Loucy (cell line): ENCODE measurements around the gene MYO1D.

ENCODE experiments used
- H2AFZ ChIP-seq: fragments of 200-600 bp; sonication (generic); 2 replicates; pipeline ENCODE4 v1.6.0; 2016; ENCODE audit warnings: antibody characterized with exemption, mild to moderate bottlenecking, low read length, moderate library complexity
- H3F3A ChIP-seq: fragments of 200-600 bp; 2 replicates; pipeline ENCODE4 v1.6.0; 2016; ENCODE audit warnings: antibody characterized with exemption, low read depth, mild to moderate bottlenecking
- H3K27me3 ChIP-seq: fragments of 200-600 bp; sonication (generic); 2 replicates; pipeline ENCODE4 v1.6.1; 2014; ENCODE audit warnings: low read length, mild to moderate bottlenecking; ENCODE audit not compliant: insufficient read depth, poor library complexity, severe bottlenecking
- H3K36me3 ChIP-seq: fragments of 200-600 bp; sonication (generic); 2 replicates; pipeline ENCODE4 v1.6.1; 2016; ENCODE audit warnings: low read length; ENCODE audit not compliant: insufficient read depth
- H3K4me1 ChIP-seq: fragments of 200-600 bp; sonication (generic); 2 replicates; pipeline ENCODE4 v1.5.1; 2014; ENCODE audit warnings: low read length, mild to moderate bottlenecking; ENCODE audit not compliant: insufficient read depth, poor library complexity, severe bottlenecking
- H3K4me2 ChIP-seq: fragments of 200-600 bp; sonication (generic); 2 replicates; pipeline ENCODE4 v1.6.0; 2014; ENCODE audit warnings: antibody characterized with exemption, low read length, low read depth, mild to moderate bottlenecking; ENCODE audit not compliant: poor library complexity, severe bottlenecking
- H3K4me3 ChIP-seq: fragments of 200-600 bp; sonication (generic); 2 replicates; pipeline ENCODE4 v1.5.1; 2014; ENCODE audit warnings: low read length, mild to moderate bottlenecking, mixed read lengths; ENCODE audit not compliant: poor library complexity, severe bottlenecking
- H3K79me2 ChIP-seq: fragments of 200-600 bp; sonication (generic); 2 replicates; pipeline ENCODE4 v1.6.1; 2014; ENCODE audit warnings: low read length; ENCODE audit not compliant: insufficient read depth
- H3K9ac ChIP-seq: fragments of 200-600 bp; sonication (generic); 2 replicates; pipeline ENCODE4 v1.6.0; 2014; ENCODE audit warnings: mild to moderate bottlenecking, low read depth, low read length, moderate library complexity; ENCODE audit not compliant: poor library complexity, severe bottlenecking
- H3K9me2 ChIP-seq: fragments of 200-600 bp; sonication (generic); replicated peaks from 2 replicates; pipeline ENCODE4 v1.6.1; 2016; ENCODE audit warnings: low read depth, low read length, mixed read lengths
- H3K9me3 ChIP-seq: fragments of 200-600 bp; sonication (generic); 2 replicates; pipeline ENCODE4 v1.6.1; 2014; ENCODE audit warnings: mild to moderate bottlenecking, antibody characterized with exemption, low read length, low read depth; ENCODE audit not compliant: insufficient read depth
- H4K20me1 ChIP-seq: fragments of 200-600 bp; sonication (generic); 2 replicates; pipeline ENCODE4 v1.6.0; 2014; ENCODE audit warnings: antibody characterized with exemption, low read length, mild to moderate bottlenecking; ENCODE audit not compliant: insufficient read depth, poor library complexity, severe bottlenecking
- CTCF ChIP-seq: fragments of 200-600 bp; sonication (generic); conservative IDR thresholded peaks from 2 replicates; pipeline ENCODE4 v1.5.1; 2014; ENCODE audit warnings: mild to moderate bottlenecking, antibody characterized with exemption, low read length
- EZH2phosphoT487 ChIP-seq: fragments of 200-600 bp; IDR thresholded peaks from 2 replicates; pipeline ENCODE4 v1.6.1; 2018; ENCODE audit warnings: antibody characterized with exemption, mild to moderate bottlenecking, moderate library complexity, borderline replicate concordance

Gene MYO1D

GRCh38 chr17:32672711-32673110 lies 204.2 kb downstream of the MYO1D start:
- no peak overlapping the region for H3K4me2 ChIP-seq

GRCh38 chr17:32671896-32672295 lies 205.0 kb downstream of the MYO1D start:
- Histone ChIP-seq H3K27me3 (no peaks in the 10 kb centered on the region), H2AFZ (no peak overlapping the region), H3K9me2 (no peaks in the 10 kb centered on the region)

More at GRCh38 chr17:32672711-32673110, 204.2 kb downstream of the MYO1D start:
- Histone ChIP-seq H3F3A (no peaks in the 10 kb centered on the region), H3K4me3 (no peak overlapping the region), H3K36me3 (no peaks in the 10 kb centered on the region), H3K9me2 (no peaks in the 10 kb centered on the region), H4K20me1 (no peaks in the 10 kb centered on the region), H3K9me3 (peaks cover 3% of the 10 kb centered on the region; the same call in 1 of the 2 replicates), H3K27me3 (no peaks in the 10 kb centered on the region), H3K4me1 (no peaks in the 10 kb centered on the region), H2AFZ (no peak overlapping the region), H3K9ac (no peak overlapping the region), H3K79me2 (no peaks in the 10 kb centered on the region)
- TF ChIP-seq CTCF (no peak), EZH2phosphoT487 (no peak)

GRCh38 chr17:32664936-32665583 lies 211.9 kb downstream of the MYO1D start:
- Histone ChIP-seq H3K9ac (no peak overlapping the region), H3K79me2 (no peaks in the 10 kb centered on the region), H3K9me2 (no peaks in the 10 kb centered on the region), H3K27me3 (peaks cover 6% of the 10 kb centered on the region), H3K9me3 (no peaks in the 10 kb centered on the region), H2AFZ (no peak overlapping the region), H3F3A (no peaks in the 10 kb centered on the region), H3K4me1 (no peaks in the 10 kb centered on the region), H3K4me2 (no peak overlapping the region), H3K4me3 (no peak overlapping the region), H4K20me1 (no peaks in the 10 kb centered on the region), H3K36me3 (no peaks in the 10 kb centered on the region)
- TF ChIP-seq EZH2phosphoT487, result no peak
- TF ChIP-seq CTCF, result no peak

More at GRCh38 chr17:32671896-32672295, 205.0 kb downstream of the MYO1D start:
- no peaks in the 10 kb centered on the region for H3K36me3 ChIP-seq
- peaks cover 3% of the 10 kb centered on the region; the same call in 1 of the 2 replicates for H3K9me3 ChIP-seq
- no peaks in the 10 kb centered on the region for H3F3A ChIP-seq
- no peaks in the 10 kb centered on the region for H3K4me1 ChIP-seq
- no peaks in the 10 kb centered on the region for H4K20me1 ChIP-seq
- no peaks in the 10 kb centered on the region for H3K79me2 ChIP-seq
- no peak overlapping the region for H3K4me3 ChIP-seq
- TF ChIP-seq EZH2phosphoT487 (no peak), CTCF (no peak)
- H3K9ac ChIP-seq, result no peak overlapping the region
- H3K4me2 ChIP-seq, result no peak overlapping the region
